Measurements from ENCODE around the gene CENPO. TPM values are rescaled to one million over a fixed set of nuclear protein-coding genes. Genes with fewer than 3 reads are reported as not detected.

Gene CENPO
- total and polyA plus RNA-seq, 2 experiments from 2014 or later, result 13.2 to 13.3 TPM

DNA sequence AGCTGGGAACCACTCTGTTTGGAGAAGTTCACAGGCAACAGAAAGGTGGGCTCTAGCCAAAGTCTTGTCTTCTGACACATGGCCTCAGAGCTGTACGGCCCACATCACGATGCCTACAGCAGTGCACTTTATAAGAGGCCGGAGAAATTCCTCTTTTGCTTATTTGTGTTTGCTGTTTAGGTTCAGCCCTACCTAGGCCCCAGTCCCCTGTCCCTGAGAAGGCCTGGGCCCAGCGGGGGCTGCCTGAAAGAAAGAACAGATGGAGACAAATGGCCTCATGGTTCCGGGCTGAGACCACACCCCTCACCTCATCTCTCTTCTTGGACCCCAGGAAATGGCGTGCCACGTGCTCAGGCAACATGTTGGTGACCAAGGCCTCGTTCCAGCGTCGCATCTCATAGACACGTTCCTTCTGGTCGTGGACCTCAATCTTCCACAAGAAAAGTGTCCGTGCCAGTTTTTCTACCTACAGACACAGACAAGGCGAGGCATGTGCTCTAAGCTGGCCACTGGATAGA, 30.9 kb downstream of the CENPO start:
- H3K4me2 ChIP-seq (ENCODE audit: unreplicated experiment), result no peak overlapping the region
- 96 to 97% methylated on average over 14 of the region's 14 CpGs for WGBS, 2 experiments (ENCODE audit: low coverage in 1 of 2, low lambda C conversion rate in 2 of 2, missing lambda C conversion rate in 2 of 2)
- no peaks in the 10 kb centered on the region for H3K36me3 ChIP-seq (ENCODE audit: low read depth)
- H3K27ac ChIP-seq, result no peak overlapping the region
- H2AFZ ChIP-seq, result no peak overlapping the region
- no peak for DNase-seq
- H3K9me2 ChIP-seq (ENCODE audit: insufficient read depth), result no peaks in the 10 kb centered on the region
- H3K79me2 ChIP-seq (ENCODE audit: insufficient read depth), result no peaks in the 10 kb centered on the region
- no peaks in the 10 kb centered on the region for H3K4me1 ChIP-seq (ENCODE audit: insufficient read depth)
- no peaks in the 10 kb centered on the region for H3K9me3 ChIP-seq (ENCODE audit: low read depth)
- H4K20me1 ChIP-seq (ENCODE audit: insufficient read depth), result no peaks in the 10 kb centered on the region
- H3K9ac ChIP-seq, result no peak overlapping the region
- in situ Hi-C loops (cut with MboI), result loop anchor here (10.0 kb wide), 1 partner anchor 419 kb away; no protein-coding TSS in a partner anchor
- no peak for TF ChIP-seq EZH2phosphoT487 (IDR thresholded peaks at IDR 0.05; ENCODE audit: insufficient read depth, low read depth)
- TF ChIP-seq EZH2 (IDR thresholded peaks at IDR 0.05; ENCODE audit: insufficient read depth, poor library complexity, severe bottlenecking), result no peak
- H3K27me3 ChIP-seq (replicated peaks; ENCODE audit: insufficient read depth), result no peaks in the 10 kb centered on the region
- H3F3A ChIP-seq (ENCODE audit: insufficient read depth), result no peaks in the 10 kb centered on the region
- H3K4me3 ChIP-seq, result no peak overlapping the region

DNA sequence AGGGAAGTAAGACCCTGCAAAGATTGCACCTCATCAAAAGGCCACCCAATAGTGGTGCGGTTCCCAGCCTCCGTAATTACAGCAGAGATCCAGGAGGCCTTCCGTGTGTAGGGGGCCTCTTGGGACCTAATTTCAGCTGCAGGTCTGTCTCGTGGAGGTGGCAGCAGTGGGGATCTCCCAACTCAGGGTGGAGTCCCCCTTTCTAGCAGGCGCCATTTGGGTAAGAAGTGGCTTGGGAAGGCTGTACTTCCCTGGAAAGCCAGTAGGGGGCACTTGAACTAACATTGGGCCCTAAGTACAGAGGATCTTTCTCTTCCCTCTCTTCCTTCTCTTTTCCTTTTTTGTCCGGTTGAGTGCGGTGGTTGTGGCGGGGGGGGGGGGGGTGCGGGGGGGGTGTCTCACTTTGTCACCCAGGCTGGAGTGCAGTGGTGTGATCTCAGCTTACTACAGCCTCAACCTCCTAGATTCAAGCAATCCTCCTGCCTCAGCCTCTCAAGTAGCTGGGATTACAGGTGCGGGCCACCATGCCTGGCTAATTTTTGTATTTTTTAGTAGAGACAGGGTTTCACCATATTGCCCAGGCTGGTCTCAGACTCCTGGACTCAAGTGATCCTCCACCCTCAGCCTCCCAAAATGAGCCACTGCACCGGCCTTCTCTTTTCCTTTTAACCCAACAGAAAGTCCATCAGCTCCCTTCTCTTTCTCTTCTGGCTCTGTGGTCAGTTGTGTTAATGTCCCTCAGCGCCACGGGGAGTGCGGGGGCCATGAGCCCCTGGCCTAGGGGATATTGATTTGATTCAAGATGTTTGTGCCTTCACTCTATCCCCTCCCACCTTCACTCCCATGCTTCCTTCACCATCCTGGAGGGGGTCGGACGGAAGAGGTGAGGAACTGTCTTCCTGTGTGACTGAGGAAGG, 32.0 kb downstream of the CENPO start:
- DNase-seq, result no peak
- Histone ChIP-seq H3K4me3 (no peak overlapping the region), H3K36me3 (ENCODE audit: low read depth) (no peaks in the 10 kb centered on the region), H4K20me1 (ENCODE audit: insufficient read depth) (no peaks in the 10 kb centered on the region), H3K4me1 (ENCODE audit: insufficient read depth) (no peaks in the 10 kb centered on the region), H2AFZ (no peak overlapping the region), H3K27me3 (replicated peaks; ENCODE audit: insufficient read depth) (no peaks in the 10 kb centered on the region), H3K4me2 (ENCODE audit: unreplicated experiment) (no peak overlapping the region), H3K9me3 (ENCODE audit: low read depth) (no peaks in the 10 kb centered on the region), H3K9ac (no peak overlapping the region), H3F3A (ENCODE audit: insufficient read depth) (no peaks in the 10 kb centered on the region), H3K9me2 (ENCODE audit: insufficient read depth) (no peaks in the 10 kb centered on the region), H3K27ac (no peak overlapping the region), H3K79me2 (ENCODE audit: insufficient read depth) (no peaks in the 10 kb centered on the region)
- in situ Hi-C loops (cut with MboI), result loop anchor here (10.0 to 25.0 kb wide), 2 partner anchors 312 to 420 kb away; no protein-coding TSS in a partner anchor
- whole genome bisulfite sequencing, 2 experiments (ENCODE audit: low coverage in 1 of 2, low lambda C conversion rate in 2 of 2, missing lambda C conversion rate in 2 of 2), result 89 to 91% methylated on average over 16 of the region's 16 CpGs
- no peak for TF ChIP-seq EZH2phosphoT487 (IDR thresholded peaks at IDR 0.05; ENCODE audit: insufficient read depth, low read depth)
- no peak for TF ChIP-seq EZH2 (IDR thresholded peaks at IDR 0.05; ENCODE audit: insufficient read depth, poor library complexity, severe bottlenecking)

GRCh38 chr2:24825883-24826772, 32.9 kb downstream of the CENPO start:
- no peaks in the 10 kb centered on the region for H3F3A ChIP-seq (ENCODE audit: insufficient read depth)

GRCh38 chr2:24826773-24827145, 33.5 kb downstream of the CENPO start:
- Histone ChIP-seq H3K27me3 (replicated peaks; ENCODE audit: insufficient read depth) (no peaks in the 10 kb centered on the region), H3K36me3 (ENCODE audit: low read depth) (no peaks in the 10 kb centered on the region), H2AFZ (no peak overlapping the region), H3F3A (ENCODE audit: insufficient read depth) (no peaks in the 10 kb centered on the region), H3K4me2 (ENCODE audit: unreplicated experiment) (no peak overlapping the region), H3K27ac (no peak overlapping the region), H4K20me1 (ENCODE audit: insufficient read depth) (no peaks in the 10 kb centered on the region), H3K9me2 (ENCODE audit: insufficient read depth) (no peaks in the 10 kb centered on the region), H3K79me2 (ENCODE audit: insufficient read depth) (no peaks in the 10 kb centered on the region), H3K9me3 (ENCODE audit: low read depth) (no peaks in the 10 kb centered on the region), H3K9ac (no peak overlapping the region), H3K4me1 (ENCODE audit: insufficient read depth) (no peaks in the 10 kb centered on the region), H3K4me3 (no peak overlapping the region)
- 49 to 67% methylated on average over 5 of the region's 5 CpGs for WGBS, 2 experiments (ENCODE audit: low coverage in 1 of 2, low lambda C conversion rate in 2 of 2, missing lambda C conversion rate in 2 of 2)
- TF ChIP-seq EZH2phosphoT487 (IDR thresholded peaks at IDR 0.05; ENCODE audit: insufficient read depth, low read depth) (no peak), EZH2 (IDR thresholded peaks at IDR 0.05; ENCODE audit: insufficient read depth, poor library complexity, severe bottlenecking) (no peak)
- no peak for DNase-seq
- in situ Hi-C loops (cut with MboI), result loop anchor here (10.0 to 25.0 kb wide), 2 partner anchors 311 to 422 kb away; no protein-coding TSS in a partner anchor

More at GRCh38 chr2:24825883-24826772, 32.9 kb downstream of the CENPO start:
- Histone ChIP-seq H2AFZ (no peak overlapping the region), H3K27ac (no peak overlapping the region), H3K79me2 (ENCODE audit: insufficient read depth) (no peaks in the 10 kb centered on the region), H3K4me3 (no peak overlapping the region), H3K27me3 (replicated peaks; ENCODE audit: insufficient read depth) (no peaks in the 10 kb centered on the region), H4K20me1 (ENCODE audit: insufficient read depth) (no peaks in the 10 kb centered on the region), H3K36me3 (ENCODE audit: low read depth) (no peaks in the 10 kb centered on the region), H3K9ac (no peak overlapping the region), H3K4me2 (ENCODE audit: unreplicated experiment) (no peak overlapping the region), H3K9me2 (ENCODE audit: insufficient read depth) (no peaks in the 10 kb centered on the region), H3K4me1 (ENCODE audit: insufficient read depth) (no peaks in the 10 kb centered on the region), H3K9me3 (ENCODE audit: low read depth) (no peaks in the 10 kb centered on the region)
- in situ Hi-C loops (cut with MboI), result loop anchor here (10.0 to 25.0 kb wide), 2 partner anchors 311 to 421 kb away; no protein-coding TSS in a partner anchor
- DNase-seq, result no peak
- WGBS, 2 experiments (ENCODE audit: low coverage in 1 of 2, low lambda C conversion rate in 2 of 2, missing lambda C conversion rate in 2 of 2), result 89% methylated on average over 14 of the region's 14 CpGs
- no peak for TF ChIP-seq EZH2 (IDR thresholded peaks at IDR 0.05; ENCODE audit: insufficient read depth, poor library complexity, severe bottlenecking)
- TF ChIP-seq EZH2phosphoT487 (IDR thresholded peaks at IDR 0.05; ENCODE audit: insufficient read depth, low read depth), result no peak

All from GM23248 (cell line).